Measurements from ENCODE around the gene CTBP2. TPM values are rescaled to one million over a fixed set of nuclear protein-coding genes. Genes with fewer than 3 reads are reported as not detected.

CTBP2 gene
- total RNA-seq, 1 donor from 2014 or later: 90.6 TPM

- H3K27me3 Mint-ChIP-seq (ENCODE audit: low read depth): peaks cover 7% of the 10 kb centered on the region
These were observed 40.0 kb upstream of the CTBP2 start for GRCh38 chr10:125200396-125200795.

GRCh38 chr10:125199270-125199669, 38.9 kb upstream of the CTBP2 start:
- Mint-ChIP-seq H3K36me3 (ENCODE audit: low read depth) (no peaks in the 10 kb centered on the region), H3K4me1 (ENCODE audit: low read depth) (peaks cover 5% of the 10 kb centered on the region), H3K27me3 (ENCODE audit: low read depth) (peaks cover 7% of the 10 kb centered on the region), H3K9me3 (ENCODE audit: low read depth) (no peaks in the 10 kb centered on the region), H3K4me3 (ENCODE audit: unreplicated experiment) (no peak overlapping the region), H3K27ac (ENCODE audit: unreplicated experiment) (no peak overlapping the region)
- no peak for TF ChIP-seq CTCF (IDR thresholded peaks at IDR 0.05)
- no peak for DNase-seq (ENCODE audit: low spot score)

More at GRCh38 chr10:125200396-125200795, 40.0 kb upstream of the CTBP2 start:
- Mint-ChIP-seq H3K9me3 (ENCODE audit: low read depth) (no peaks in the 10 kb centered on the region), H3K4me1 (ENCODE audit: low read depth) (peaks cover 5% of the 10 kb centered on the region), H3K27ac (ENCODE audit: unreplicated experiment) (no peak overlapping the region), H3K36me3 (ENCODE audit: low read depth) (no peaks in the 10 kb centered on the region), H3K4me3 (ENCODE audit: unreplicated experiment) (no peak overlapping the region)
- DNase-seq (ENCODE audit: low spot score): no peak
- no peak for TF ChIP-seq CTCF (IDR thresholded peaks at IDR 0.05)

- no peak for DNase-seq (ENCODE audit: low spot score)
- H3K4me3 Mint-ChIP-seq (ENCODE audit: unreplicated experiment): no peak overlapping the region
- no peaks in the 10 kb centered on the region for H3K4me1 Mint-ChIP-seq (ENCODE audit: low read depth)
- no peak overlapping the region for H3K27ac Mint-ChIP-seq (ENCODE audit: unreplicated experiment)
- no peaks in the 10 kb centered on the region for H3K36me3 Mint-ChIP-seq (ENCODE audit: low read depth)
- TF ChIP-seq CTCF (IDR thresholded peaks at IDR 0.05): no peak
- peaks cover 7% of the 10 kb centered on the region for H3K27me3 Mint-ChIP-seq (ENCODE audit: low read depth)
- no peaks in the 10 kb centered on the region for H3K9me3 Mint-ChIP-seq (ENCODE audit: low read depth)
These were observed 34.5 kb upstream of the CTBP2 start for GRCh38 chr10:125194814-125195213.

- DNase-seq (ENCODE audit: low spot score): no peak
- H3K36me3 Mint-ChIP-seq (ENCODE audit: low read depth): no peaks in the 10 kb centered on the region
- H3K4me1 Mint-ChIP-seq (ENCODE audit: low read depth): no peaks in the 10 kb centered on the region
- no peak overlapping the region for H3K4me3 Mint-ChIP-seq (ENCODE audit: unreplicated experiment)
- TF ChIP-seq CTCF (IDR thresholded peaks at IDR 0.05): no peak
- H3K9me3 Mint-ChIP-seq (ENCODE audit: low read depth): no peaks in the 10 kb centered on the region
- peaks cover 18% of the 10 kb centered on the region for H3K27me3 Mint-ChIP-seq (ENCODE audit: low read depth)
- no peak overlapping the region for H3K27ac Mint-ChIP-seq (ENCODE audit: unreplicated experiment)
These were observed 33.0 kb upstream of the CTBP2 start for GRCh38 chr10:125193306-125193877.

- Mint-ChIP-seq H3K4me3 (ENCODE audit: unreplicated experiment) (no peak overlapping the region), H3K36me3 (ENCODE audit: low read depth) (no peaks in the 10 kb centered on the region), H3K4me1 (ENCODE audit: low read depth) (no peaks in the 10 kb centered on the region), H3K27me3 (ENCODE audit: low read depth) (peaks cover 24% of the 10 kb centered on the region), H3K9me3 (ENCODE audit: low read depth) (no peaks in the 10 kb centered on the region), H3K27ac (ENCODE audit: unreplicated experiment) (no peak overlapping the region)
- no peak for DNase-seq (ENCODE audit: low spot score)
- TF ChIP-seq CTCF (IDR thresholded peaks at IDR 0.05): no peak
These were observed 32.3 kb upstream of the CTBP2 start for GRCh38 chr10:125192620-125193019.
